ENCODE data around the gene SLC6A16. TPM values are rescaled to one million over a fixed set of nuclear protein-coding genes. Genes with fewer than 3 reads are reported as not detected.
"Not testable (repeated sequence)": the region's sequence is repeated elsewhere in the genome, so short reads cannot be mapped to it uniquely, and the experiment has no call there.

SLC6A16 gene
- total RNA-seq, 1 experiment from 2014 or later: not detected

DNA sequence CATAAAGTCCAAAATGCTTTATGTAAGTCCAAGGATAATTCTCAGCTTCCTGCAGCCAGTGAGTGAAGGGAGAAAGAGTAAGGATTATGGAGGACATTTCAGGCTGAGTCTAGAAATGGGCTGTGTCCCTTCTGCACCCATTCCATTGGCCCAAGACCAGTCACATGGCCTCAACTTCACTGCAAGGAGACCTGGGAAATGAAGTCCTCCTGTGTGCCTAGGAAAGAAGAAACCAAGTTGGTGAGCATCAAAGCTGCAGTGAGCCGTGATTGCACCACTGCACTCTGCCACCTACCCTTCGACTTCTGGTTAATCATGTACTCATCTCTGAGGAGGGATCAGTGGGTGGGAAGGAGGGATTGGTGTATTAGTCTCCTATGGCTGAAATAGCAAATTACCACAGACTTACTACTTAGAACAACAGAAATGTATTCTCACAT is 6.6 kb upstream of the SLC6A16 start:
- peak; percentile 53 for DNase-seq (ENCODE audit: low read depth)

DNA sequence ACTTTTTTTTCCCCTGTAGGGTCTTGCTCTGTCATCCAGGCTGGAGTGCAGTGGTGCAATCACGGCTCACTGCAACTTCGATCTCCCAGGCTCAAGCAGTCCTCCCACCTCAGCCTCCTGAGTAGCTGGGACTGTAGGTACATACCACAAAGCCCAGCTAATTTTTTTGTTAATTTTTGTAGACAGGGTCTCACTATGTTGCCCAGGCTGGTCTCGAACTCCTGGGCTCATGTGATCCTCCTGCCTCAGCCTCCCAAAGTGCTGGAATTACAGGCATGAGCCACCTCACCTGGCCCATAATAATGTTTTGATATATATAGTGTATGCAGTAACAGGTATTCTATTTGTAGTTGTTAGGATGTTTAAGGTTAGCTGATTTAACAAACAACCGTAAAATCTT is 6.2 kb upstream of the SLC6A16 start:
- DNase-seq (ENCODE audit: low read depth): not testable (repeated sequence)

- DNase-seq (ENCODE audit: low read depth): no peak
Measured at GRCh38 chr19:49328741-49329140, 3.8 kb upstream of the SLC6A16 start.

GRCh38 chr19:49327878-49328544 is 3.0 kb upstream of the SLC6A16 start:
- peak; percentile 18 for DNase-seq (ENCODE audit: low read depth)

DNA sequence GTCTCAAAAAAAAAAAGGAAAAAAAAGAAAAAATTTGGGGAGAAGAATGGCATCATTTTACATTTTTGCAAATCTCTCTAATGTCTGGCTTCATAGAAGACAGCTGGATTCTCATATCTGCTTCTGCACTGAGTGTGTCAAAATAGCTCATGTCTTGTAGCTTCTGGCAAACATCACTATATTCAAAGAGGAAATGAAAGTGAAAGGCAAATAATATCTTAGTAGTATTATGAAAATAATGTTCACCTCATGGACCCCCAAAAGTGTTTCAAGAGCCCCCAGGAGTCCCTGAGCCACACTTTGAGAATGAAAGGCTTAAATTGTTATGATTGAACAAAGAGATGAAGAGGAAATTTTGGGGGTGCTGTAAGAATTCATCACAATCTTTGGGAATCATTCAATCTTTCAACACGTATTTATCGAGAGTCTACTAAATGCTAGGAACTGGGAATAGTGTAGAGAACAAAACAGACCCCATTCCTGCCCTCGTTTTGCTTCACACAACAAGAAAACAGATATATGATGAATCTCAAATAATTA is 1.2 kb upstream of the SLC6A16 start:
- DNase-seq (ENCODE audit: low read depth): no peak

DNA sequence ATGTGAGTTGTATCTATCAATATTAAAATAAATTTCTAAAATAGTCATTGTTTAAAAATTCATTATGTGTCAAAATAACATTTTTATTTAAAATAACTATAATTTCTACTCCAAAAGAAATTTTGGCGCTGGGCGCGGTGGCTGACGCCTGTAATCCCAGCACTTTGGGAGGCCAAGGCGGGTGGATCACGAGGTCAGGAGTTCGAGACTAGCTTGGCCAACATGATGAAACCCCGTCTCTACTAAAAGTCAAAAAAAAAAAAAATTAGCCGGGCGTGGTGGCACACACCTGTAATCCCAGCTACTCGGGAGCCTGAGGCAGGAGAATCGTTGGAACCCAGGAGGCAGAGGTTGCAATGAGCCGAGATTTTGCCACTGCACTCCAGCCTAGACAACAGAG is 765 bp upstream of the SLC6A16 start:
- not testable (repeated sequence) for DNase-seq (ENCODE audit: low read depth)

GRCh38 chr19:49318296-49318695 is 6.7 kb downstream of the SLC6A16 start:
- DNase-seq (ENCODE audit: low read depth): no peak

- DNase-seq (ENCODE audit: low read depth): no peak
Measured at GRCh38 chr19:49316284-49316683, 8.7 kb downstream of the SLC6A16 start.

- DNase-seq (ENCODE audit: low read depth): no peak
Measured at GRCh38 chr19:49315111-49315510, 9.9 kb downstream of the SLC6A16 start.

DNA sequence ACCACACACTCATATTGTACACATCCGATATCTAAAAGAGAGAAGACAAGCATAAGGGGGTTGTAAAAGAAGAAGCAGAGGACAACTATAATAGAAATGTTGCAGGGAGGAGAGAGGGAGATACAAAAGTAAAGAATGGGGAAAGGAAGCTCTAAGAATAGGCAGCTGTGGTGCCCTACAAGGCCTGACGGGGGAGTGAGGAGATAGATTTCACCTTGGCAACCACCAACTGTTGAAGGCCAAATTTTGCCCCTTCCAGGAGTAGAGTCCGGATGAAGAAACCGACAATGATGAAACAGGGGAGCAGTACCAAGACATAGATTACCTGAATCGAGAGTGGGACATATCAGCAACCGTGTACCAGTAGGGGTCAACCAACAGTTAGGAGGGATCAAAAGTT is 15.9 kb downstream of the SLC6A16 start:
- DNase-seq (ENCODE audit: low read depth): no peak

DNA sequence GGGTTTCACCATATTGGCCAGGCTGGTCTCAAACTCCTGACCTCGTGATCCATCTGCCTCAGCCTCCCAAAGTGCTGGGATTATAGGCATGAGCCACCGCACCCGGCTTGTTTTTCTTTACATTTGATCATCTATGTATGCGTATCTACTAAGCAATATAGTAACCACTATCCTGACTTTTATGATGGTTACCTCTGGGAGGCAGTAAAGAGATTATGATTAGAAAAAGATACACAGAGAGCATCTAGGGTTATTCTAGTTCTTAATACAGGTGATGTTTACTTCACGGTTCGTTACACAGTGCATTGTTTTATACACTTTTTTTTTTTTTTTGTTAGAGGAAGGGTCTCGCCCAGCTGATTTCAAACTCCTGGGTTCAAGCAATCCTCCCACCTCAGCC is 18.3 kb downstream of the SLC6A16 start:
- not testable (repeated sequence) for DNase-seq (ENCODE audit: low read depth)

DNA sequence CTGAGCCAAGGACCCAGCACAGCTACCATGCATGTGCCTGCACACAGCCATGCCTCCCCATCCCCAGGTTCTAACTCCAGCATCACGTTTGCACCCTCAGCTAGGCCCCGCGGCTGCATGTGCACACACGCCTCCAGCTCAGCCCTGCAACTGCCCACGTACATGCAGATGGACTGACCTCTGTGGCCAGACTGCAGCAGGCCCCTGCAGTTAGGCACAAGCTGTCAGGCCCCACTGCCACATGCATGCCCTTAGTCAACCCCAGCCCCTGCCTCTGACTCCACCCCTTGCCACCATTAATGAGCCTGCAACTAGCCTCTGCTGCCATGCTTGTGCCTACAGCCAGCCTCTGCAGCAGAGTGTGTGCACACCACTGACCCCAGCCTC is 23.1 kb downstream of the SLC6A16 start:
- no peak for DNase-seq (ENCODE audit: low read depth)

GRCh38 chr19:49301165-49301865 is 23.7 kb downstream of the SLC6A16 start:
- DNase-seq (ENCODE audit: low read depth): peak; percentile 42

GRCh38 chr19:49298653-49299052 is 26.3 kb downstream of the SLC6A16 start:
- DNase-seq (ENCODE audit: low read depth): not testable (repeated sequence)

GRCh38 chr19:49297403-49297802 is 27.6 kb downstream of the SLC6A16 start:
- no peak for DNase-seq (ENCODE audit: low read depth)

DNA sequence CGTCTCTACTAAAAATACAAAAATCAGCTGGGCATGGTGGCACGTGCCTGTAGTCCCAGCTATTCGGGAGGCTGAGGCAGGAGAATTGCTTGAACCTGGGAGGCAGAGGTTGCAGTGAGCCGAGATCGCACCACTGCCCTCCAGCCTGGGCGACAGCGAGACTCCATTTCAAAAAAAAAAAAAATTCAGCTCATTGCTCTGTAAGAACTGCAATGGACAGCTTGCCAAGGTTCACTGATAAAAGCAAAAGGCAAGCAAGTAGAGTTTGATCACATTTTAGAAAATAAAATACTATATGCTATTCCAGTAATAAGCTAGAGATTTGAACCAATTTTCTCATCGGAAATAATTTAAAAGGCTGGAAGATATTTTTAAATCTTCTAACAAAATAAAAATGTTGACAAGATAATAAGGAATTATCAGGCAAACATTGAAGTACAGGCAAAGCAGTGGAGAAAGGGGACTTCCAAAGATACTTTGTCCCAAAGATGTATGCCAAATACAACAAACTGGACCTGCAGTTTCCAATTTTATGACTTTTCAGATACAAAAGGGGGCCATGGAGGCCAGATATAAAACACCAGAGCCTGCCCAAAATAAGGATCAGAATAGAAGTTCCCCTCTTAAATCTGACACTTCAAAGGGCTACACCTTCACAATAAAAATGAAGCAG is 29.6 kb downstream of the SLC6A16 start:
- DNase-seq (ENCODE audit: low read depth): no peak

GRCh38 chr19:49294401-49294800 is 30.6 kb downstream of the SLC6A16 start:
- no peak for DNase-seq (ENCODE audit: low read depth)

- no peak for DNase-seq (ENCODE audit: low read depth)
Measured at GRCh38 chr19:49290517-49290916, 34.5 kb downstream of the SLC6A16 start.

GRCh38 chr19:49289286-49289685 is 35.7 kb downstream of the SLC6A16 start:
- DNase-seq (ENCODE audit: low read depth): not testable (repeated sequence)

GRCh38 chr19:49288205-49288604 is 36.8 kb downstream of the SLC6A16 start:
- not testable (repeated sequence) for DNase-seq (ENCODE audit: low read depth)

DNA sequence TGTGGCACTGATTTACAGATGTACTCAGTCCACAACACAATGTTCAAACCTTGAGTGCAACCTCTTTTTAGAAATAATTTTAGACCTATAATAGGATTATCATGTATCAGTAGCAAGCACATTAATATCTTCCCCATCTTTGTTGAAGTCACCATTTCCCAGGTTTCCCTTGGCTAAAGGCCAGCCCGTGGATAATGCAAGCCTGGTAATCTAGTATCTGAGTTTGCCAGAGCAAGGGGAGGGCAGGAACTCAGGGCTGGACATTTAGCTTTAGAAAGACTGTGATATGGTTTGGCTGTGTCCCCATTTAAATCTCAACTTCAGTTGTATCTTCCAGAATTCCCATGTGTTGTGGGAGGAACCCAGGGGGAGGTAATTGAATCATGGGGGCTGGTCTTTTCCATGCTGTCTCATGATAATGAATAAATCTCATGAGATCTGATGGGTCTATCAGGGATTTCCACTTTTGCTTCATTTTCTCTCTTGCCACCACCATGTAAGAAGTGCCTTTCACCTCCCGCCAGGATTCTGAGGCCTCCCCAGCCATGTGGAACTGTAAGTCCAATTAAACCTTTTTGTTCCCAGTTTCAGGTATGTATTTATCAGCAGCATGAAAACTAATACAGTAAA is 37.7 kb downstream of the SLC6A16 start:
- DNase-seq (ENCODE audit: low read depth): no peak

DNA sequence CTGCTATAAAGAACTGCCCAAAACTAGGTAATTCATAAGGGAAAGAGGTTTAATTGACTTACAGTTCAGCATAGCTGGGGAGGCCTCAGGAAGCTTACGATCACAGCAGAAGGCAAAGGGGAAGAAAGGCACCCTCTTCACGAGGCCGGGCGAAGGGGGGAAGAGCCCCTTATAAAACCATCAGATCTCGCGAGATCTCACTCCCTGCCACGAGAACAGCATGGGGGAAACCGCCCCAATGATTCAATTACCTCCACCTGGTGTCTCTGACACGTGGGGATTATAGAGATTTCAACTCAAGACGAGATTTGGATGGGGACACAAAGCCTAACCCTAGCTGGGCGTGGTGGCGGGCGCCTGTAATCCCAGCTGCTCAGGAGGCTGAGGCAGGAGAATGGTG is 42.8 kb downstream of the SLC6A16 start:
- DNase-seq (ENCODE audit: low read depth): no peak
